ENCODE data around the gene RAB40B.

DNA sequence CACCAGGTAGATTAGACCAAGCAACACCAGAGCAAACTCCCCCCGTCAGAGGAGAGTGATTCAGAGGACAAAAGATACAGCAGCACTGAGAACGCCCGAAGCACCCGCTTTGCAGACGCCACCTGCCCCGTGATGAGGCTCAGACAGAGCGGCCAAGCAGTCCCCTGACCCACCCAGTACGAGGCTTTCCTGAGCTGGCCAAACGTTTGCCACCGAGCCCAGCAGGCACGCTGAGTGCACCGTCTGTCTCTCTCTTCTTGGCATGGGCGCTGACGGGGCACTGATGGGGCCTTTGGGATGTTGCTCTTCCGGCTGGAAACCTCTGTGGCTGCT is 30.9 kb downstream of the RAB40B start:
- TF ChIP-seq, protein P1, sequence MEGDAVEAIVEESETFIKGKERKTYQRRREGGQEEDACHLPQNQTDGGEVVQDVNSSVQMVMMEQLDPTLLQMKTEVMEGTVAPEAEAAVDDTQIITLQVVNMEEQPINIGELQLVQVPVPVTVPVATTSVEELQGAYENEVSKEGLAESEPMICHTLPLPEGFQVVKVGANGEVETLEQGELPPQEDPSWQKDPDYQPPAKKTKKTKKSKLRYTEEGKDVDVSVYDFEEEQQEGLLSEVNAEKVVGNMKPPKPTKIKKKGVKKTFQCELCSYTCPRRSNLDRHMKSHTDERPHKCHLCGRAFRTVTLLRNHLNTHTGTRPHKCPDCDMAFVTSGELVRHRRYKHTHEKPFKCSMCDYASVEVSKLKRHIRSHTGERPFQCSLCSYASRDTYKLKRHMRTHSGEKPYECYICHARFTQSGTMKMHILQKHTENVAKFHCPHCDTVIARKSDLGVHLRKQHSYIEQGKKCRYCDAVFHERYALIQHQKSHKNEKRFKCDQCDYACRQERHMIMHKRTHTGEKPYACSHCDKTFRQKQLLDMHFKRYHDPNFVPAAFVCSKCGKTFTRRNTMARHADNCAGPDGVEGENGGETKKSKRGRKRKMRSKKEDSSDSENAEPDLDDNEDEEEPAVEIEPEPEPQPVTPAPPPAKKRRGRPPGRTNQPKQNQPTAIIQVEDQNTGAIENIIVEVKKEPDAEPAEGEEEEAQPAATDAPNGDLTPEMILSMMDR (IDR thresholded peaks at IDR 0.05; ENCODE audit: low read depth, low read length, missing input control): no peak
- TF ChIP-seq HNF4A (conservative IDR thresholded peaks at IDR 0.05): no peak
- TF ChIP-seq, protein P2, sequence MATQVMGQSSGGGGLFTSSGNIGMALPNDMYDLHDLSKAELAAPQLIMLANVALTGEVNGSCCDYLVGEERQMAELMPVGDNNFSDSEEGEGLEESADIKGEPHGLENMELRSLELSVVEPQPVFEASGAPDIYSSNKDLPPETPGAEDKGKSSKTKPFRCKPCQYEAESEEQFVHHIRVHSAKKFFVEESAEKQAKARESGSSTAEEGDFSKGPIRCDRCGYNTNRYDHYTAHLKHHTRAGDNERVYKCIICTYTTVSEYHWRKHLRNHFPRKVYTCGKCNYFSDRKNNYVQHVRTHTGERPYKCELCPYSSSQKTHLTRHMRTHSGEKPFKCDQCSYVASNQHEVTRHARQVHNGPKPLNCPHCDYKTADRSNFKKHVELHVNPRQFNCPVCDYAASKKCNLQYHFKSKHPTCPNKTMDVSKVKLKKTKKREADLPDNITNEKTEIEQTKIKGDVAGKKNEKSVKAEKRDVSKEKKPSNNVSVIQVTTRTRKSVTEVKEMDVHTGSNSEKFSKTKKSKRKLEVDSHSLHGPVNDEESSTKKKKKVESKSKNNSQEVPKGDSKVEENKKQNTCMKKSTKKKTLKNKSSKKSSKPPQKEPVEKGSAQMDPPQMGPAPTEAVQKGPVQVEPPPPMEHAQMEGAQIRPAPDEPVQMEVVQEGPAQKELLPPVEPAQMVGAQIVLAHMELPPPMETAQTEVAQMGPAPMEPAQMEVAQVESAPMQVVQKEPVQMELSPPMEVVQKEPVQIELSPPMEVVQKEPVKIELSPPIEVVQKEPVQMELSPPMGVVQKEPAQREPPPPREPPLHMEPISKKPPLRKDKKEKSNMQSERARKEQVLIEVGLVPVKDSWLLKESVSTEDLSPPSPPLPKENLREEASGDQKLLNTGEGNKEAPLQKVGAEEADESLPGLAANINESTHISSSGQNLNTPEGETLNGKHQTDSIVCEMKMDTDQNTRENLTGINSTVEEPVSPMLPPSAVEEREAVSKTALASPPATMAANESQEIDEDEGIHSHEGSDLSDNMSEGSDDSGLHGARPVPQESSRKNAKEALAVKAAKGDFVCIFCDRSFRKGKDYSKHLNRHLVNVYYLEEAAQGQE (IDR thresholded peaks at IDR 0.05): no peak
- no peak for TF ChIP-seq JUND (IDR thresholded peaks at IDR 0.05)

Data from liver (tissue), 3 donors.